HG03469 (cell line): Measurements from ENCODE around the gene NUP54.
A peak's percentile ranks its signal among the peaks of the same experiment; 100 is the strongest.

Experiments used
- ATAC-seq: cut with Tn5 transposase; IDR thresholded peaks from one replicate; pipeline ENCODE4 v1.9.1; 2021; ENCODE audit warnings: mild to moderate bottlenecking, moderate library complexity, moderate number of reproducible peaks; ENCODE audit not compliant: unreplicated experiment

Gene NUP54

GRCh38 chr4:76147454-76148141, 599 bp downstream of the NUP54 start:
- no peak for ATAC-seq

DNA sequence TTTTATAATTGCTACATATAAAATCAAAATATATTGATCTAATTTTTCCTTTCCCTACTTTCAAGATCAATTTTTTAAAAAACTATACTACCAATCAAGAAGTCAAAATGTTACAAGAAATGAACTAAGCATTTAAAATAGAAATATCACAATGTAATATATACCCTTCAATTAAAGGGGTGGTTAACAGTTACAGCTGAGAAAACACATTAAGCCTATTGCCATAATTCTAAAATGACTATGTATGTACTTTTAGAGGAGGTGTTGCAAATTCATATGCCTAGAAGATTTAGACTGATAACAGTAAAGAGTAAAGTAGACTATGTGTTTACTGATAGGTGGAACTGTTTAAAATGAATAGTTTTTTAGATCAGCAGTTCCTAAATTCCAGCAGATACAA, 3.7 kb downstream of the NUP54 start:
- ATAC-seq: no peak

DNA sequence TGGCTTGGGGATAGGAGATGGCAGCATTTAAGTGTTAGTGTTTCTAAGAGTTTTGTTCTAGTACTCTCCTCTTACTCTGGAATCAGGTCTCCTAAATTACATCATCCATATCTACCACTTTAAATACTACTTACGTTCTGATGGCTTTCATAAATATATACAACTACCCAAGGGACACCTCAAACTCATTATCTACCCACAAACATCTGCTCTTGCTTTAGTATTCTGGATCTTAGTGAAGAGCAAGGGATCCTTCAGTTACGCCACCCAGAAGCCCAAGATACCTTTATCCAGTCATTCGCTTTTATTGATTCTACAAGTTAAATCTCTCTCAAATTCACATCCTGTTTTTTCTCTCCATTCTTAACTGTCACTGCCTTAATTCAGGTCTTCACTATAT, 7.0 kb downstream of the NUP54 start:
- no peak for ATAC-seq

DNA sequence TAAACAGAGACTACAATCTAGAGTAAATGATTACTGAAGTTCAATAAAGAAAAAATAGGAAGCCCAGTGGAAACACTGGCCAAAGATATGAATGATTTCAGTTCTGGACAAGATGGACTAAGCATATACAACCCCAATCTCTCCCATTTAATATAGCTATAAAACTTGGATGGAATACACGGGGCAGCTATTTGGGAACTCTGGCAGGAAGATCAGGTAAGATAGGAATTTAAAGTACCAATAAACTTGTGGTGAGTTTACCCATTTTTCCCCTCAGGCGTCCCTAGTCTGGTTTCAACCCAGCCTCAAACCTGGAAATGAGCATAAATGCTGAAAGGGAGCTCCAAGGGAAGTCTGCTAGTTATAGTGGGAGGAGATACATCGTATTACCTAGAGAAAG, 20.4 kb downstream of the NUP54 start:
- no peak for ATAC-seq

DNA sequence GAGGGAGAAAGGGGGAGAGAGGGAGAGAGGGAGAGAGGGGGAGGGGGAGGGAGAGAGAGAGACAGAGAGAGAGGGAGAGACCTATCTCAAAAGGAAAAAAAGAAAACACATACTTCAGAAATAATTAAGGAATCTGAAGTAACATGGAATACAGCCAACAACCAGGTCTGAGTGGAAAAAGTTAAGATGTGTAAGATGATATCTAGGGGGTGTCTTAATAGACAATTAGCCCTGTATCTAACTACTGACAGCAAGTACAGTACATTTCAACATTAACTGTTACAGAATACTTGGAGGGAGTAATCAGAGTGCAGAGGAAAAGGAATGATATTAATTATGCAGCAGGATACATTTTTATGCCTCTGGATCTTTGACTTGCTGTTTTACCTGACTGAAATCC, 22.4 kb downstream of the NUP54 start:
- no peak for ATAC-seq

GRCh38 chr4:76120199-76120598, 28.0 kb downstream of the NUP54 start:
- ATAC-seq: no peak

DNA sequence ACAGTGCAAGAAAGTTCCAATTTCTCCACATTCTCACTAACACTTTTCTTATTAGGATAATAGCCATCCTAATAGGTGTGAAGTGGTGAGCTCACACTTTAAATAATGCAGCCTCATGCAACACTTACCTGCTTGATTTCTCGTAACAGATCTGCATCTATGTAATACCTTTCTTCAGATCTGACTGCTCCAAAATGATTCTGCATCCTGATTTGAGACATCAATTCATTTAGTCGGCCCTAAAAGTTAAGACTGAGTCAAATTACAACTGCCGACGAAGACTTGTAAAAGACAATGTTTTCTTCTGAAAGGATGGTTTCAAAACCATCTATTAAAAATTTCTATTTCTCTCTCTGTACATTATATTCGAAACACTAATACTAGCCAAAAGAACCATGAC, 30.7 kb downstream of the NUP54 start:
- ATAC-seq: no peak

- ATAC-seq: no peak
These were observed 31.4 kb downstream of the NUP54 start for GRCh38 chr4:76116821-76117220.

DNA sequence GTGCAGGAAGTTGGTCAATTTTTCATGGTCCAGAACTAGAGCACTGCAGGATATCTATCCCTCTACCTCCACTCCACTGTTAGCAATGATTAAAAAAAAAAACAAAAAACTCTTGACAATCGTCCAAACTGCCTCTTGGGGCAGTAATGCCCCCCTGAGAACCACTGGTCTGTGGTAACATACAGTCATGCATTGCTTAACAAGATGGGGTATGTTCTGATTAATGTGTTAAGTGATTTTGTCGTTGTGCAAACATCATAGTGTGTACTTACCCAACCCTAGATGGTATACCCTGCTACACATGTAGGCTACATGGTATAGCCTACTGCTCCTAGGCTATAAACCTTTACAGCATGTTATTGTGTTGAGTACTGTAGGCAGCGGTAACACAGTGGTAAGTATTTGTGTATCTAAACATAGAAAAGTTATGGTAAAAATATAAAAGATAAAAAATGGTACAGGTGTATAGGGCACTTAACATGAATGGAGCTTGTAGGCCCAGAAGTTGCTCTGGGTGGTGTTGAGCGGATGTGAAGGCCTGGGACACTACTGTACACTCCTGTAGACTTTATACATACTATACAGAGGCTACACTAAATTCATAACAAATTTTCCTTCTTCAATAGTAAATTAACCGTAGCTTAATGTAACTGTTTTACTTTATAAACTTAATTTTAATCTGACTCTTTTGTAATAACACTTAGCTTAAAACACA, 39.6 kb downstream of the NUP54 start:
- no peak for ATAC-seq

- ATAC-seq: no peak
These were observed 41.8 kb downstream of the NUP54 start for GRCh38 chr4:76106442-76106841.

GRCh38 chr4:76105652-76106051, 42.5 kb downstream of the NUP54 start:
- ATAC-seq: no peak

DNA sequence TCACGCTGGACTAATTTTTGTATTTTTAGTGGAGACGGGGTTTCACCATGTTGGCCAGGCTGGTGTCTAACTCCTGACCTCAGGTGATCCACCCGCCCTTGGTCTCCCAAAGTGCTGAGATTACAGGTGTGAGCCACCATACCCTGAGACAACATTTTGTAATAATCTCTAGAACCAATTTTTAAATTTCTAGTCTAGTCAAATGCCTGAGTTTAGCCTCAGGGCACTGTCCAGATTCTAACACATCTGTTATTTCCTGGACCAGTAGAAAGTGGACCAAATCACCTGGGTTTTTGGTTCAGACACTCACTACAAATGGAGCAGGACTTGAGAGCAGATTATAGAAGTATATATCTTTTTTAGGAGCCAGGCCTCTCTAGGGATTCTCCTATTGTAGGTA, 52.1 kb downstream of the NUP54 start:
- no peak for ATAC-seq

- no peak for ATAC-seq
These were observed 52.6 kb downstream of the NUP54 start for GRCh38 chr4:76095568-76095967.

DNA sequence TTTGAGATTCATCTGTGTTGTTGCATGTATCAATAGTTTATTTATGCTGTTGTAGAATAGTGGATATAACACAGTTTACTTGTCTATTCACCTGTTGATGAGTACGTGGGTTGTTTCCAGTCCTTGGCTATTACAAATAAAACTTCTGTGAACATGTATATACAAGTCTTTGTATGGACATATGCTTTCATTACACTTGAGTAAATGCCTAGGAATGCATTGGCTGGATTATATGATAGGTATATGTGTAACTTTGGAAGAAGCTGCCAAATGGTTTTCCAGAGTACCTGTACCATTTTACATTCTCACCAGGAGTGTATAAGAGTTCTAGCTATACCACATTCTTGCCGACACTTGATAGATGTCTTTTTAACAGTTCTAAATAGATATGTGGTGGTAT, 57.1 kb downstream of the NUP54 start:
- ATAC-seq: no peak

DNA sequence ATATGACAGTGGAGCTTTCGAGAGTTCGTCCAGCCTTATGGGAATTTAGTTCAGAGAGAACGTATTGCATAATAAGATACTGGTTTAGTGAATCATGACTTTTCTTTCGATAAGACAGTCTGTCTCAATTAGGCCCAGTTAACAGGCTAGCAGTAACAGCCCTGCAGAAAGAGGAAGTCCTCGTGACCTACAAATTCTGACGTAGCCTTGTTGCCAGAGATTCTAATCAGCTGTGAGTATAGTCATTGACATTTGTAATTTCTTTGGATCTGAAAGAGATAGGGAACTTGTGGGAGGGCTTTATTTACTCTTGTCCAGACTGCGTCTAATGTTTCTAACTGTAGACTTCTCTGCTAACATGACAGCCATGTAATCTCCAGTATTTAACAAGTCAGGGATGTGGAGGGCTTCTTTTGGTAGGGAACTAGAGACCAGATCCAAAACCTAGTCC, 57.9 kb downstream of the NUP54 start:
- ATAC-seq: peak; percentile 78

GRCh38 chr4:76088719-76089118, 59.5 kb downstream of the NUP54 start:
- no peak for ATAC-seq

DNA sequence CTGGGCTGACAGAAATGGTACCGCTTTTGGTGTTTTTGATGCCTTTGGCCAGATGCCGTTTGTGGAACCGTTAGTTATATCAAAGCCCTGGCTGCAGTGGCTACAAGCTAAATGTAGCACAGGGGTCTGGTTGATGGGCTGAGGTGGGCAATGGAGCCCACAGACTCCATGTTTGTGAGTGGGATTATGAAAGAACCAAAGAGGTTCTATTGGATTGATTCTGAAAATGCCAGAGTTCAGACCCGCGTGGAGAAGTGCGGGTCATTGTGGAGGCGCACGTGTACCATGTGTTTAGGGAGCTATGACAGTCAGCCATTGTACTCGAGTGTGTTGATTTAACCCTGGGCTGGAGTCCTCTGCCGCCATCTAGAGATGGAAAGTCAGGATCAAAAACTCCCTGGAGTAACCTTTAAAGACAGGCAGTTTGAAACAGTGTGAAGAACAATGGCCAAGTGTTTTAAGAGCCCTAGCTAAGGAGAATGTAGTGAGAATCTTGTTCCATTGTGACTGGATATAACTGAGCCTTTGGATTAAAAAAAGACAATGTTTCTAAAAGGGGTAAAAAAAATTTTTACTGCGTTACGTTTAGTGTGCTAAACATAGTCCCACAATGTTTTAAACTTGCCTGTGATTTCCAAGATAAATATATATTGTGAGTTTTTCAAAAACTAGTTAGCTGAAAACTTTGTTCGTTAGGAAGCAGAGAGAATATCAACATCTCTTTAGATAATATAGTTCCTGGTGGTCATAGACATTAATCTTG, 61.0 kb downstream of the NUP54 start:
- no peak for ATAC-seq

GRCh38 chr4:76084542-76084941, 63.7 kb downstream of the NUP54 start:
- no peak for ATAC-seq

GRCh38 chr4:76083386-76083988, 64.7 kb downstream of the NUP54 start:
- ATAC-seq: no peak

- no peak for ATAC-seq
These were observed 70.1 kb downstream of the NUP54 start for GRCh38 chr4:76078033-76078613.

GRCh38 chr4:76074993-76075600, 73.1 kb downstream of the NUP54 start:
- no peak for ATAC-seq
